ENCODE data around the gene RPGRIP1L.

DNA sequence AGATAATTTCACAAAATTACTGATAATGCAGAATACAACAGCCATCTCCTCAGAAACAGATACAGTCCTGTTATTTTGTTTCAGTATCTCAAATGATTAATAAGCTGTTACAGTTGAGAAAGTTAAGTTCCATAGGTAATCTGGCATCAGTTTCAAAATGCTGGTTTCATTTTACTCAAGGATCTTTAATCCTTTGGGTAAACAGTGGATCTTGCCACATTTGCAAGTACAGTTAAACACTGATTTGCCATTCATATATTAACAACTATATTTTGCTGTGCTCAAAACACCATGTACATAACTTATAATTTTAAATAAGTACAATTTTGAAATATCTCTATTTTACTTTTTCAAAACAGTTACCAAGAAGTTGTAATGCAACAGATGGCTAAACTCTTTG, 31.2 kb downstream of the RPGRIP1L start:
- no peak for TF ChIP-seq CTCF (IDR thresholded peaks at IDR 0.05)
- no peak for TF ChIP-seq EP300 (IDR thresholded peaks at IDR 0.05)
- no peak for TF ChIP-seq POLR2A (IDR thresholded peaks at IDR 0.05)

Measured in tibial nerve (tissue), 4 donors.